ENCODE measurements around the gene SEMA4G.
A peak's percentile ranks its signal among the peaks of the same experiment; 100 is the strongest.

The SEMA4G gene, protein sequence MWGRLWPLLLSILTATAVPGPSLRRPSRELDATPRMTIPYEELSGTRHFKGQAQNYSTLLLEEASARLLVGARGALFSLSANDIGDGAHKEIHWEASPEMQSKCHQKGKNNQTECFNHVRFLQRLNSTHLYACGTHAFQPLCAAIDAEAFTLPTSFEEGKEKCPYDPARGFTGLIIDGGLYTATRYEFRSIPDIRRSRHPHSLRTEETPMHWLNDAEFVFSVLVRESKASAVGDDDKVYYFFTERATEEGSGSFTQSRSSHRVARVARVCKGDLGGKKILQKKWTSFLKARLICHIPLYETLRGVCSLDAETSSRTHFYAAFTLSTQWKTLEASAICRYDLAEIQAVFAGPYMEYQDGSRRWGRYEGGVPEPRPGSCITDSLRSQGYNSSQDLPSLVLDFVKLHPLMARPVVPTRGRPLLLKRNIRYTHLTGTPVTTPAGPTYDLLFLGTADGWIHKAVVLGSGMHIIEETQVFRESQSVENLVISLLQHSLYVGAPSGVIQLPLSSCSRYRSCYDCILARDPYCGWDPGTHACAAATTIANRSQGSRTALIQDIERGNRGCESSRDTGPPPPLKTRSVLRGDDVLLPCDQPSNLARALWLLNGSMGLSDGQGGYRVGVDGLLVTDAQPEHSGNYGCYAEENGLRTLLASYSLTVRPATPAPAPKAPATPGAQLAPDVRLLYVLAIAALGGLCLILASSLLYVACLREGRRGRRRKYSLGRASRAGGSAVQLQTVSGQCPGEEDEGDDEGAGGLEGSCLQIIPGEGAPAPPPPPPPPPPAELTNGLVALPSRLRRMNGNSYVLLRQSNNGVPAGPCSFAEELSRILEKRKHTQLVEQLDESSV

DNA sequence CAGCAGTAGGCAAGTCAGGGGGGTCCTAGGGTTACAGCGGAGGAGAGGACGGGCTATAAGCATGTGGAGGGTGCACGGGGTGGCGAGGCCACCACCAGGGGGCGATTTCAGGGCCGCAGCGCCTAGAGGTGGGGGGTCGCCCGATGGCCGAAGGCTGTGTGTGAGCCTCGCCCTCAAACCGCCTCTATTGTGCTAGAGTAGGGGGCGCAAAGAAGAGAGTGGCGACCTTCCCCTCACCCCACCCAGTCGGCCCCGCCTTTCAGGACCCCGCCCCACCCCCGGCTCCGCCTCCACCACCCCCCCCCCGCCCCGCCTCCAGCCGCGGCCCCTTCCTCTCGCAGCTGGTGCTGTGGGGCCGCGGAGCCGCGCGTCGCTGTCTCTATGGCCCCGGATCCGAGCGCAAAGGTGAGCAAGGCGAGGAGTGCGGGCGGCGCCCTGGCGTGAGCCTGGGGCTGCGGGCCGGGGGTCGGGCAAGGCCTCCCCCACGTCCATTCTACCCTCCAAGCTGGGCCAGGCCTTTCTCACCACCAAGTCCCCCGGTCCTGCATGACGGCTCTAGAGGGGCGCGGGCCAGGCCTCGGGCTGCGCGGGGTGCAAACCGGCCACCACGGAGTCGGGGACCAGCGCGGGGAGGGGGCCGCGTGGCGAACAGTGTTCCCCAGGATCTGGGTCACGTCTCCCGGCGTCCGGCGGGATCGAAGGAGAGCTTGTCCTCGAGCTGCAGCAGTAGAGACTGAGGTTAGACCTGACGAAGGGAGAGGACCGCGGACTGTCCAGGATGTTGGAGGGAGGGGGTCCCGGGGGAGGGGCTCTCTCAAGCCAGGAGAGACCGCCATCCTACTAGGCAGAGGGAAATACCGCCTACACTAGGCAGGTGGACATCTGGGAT, at the start of gene SEMA4G:
TSS of gene SEMA4G (plus strand) at position 318 of the 889 bp plus-strand sequence. CDS start 3,409 bp downstream, outside the sequence.
- peak; percentile 66 for DNase-seq
- Mint-ChIP-seq H3K27ac (peak within 1 kb of the TSS; percentile 47), H3K4me3 (peak within 1 kb of the TSS; percentile 59), H3K36me3 (ENCODE audit: low read depth) (peaks cover 15% of the 10 kb centered on the region), H3K4me1 (ENCODE audit: low read depth) (peaks cover 21% of the 10 kb centered on the region), H3K27me3 (no peaks in the 10 kb centered on the region), H3K9me3 (no peaks in the 10 kb centered on the region)

DNA sequence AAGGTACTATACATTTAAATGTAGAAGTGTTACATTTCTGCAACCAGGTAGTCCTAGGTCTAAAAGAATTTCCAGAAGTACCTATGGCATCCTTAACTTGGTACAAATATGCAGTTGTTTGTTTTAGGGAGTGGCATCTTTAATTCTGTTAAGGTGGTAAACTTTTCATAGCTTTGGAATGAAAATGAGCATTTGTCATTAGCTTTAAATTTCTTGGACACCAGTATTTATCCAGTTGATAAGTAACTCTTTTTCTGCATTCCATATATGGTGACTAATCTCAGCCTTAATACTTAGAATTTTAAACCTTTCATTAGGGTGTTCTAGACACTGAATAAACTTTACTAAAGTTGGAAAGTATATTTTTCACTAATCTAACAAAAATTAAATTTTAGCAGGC, 45.7 kb upstream of the SEMA4G start:
- Mint-ChIP-seq H3K4me3 (no peak overlapping the region), H3K27me3 (no peaks in the 10 kb centered on the region), H3K36me3 (ENCODE audit: low read depth) (peaks cover 91% of the 10 kb centered on the region), H3K27ac (no peak overlapping the region), H3K4me1 (ENCODE audit: low read depth) (peaks cover 11% of the 10 kb centered on the region), H3K9me3 (no peaks in the 10 kb centered on the region)
- no peak for DNase-seq

DNA sequence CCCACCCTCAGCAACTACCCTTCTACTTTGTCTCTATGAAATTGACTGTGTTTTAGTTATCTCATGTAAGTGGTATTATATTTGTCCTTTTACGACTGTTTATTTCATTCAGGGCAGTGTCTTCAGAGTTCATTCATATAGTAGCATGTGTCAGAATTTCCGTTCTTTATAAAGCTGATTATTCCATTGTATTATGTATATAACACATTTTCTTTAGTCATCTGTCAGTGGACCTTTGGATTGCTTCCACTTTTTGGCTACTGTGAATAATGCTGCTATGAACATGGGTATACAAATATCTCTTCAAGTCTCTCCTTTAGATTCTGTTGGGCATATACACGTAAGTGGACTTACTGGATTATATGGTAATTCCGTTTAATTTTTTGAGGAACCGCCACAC, 42.0 kb upstream of the SEMA4G start:
- Mint-ChIP-seq H3K4me3 (no peak overlapping the region), H3K36me3 (ENCODE audit: low read depth) (peaks cover 98% of the 10 kb centered on the region), H3K27me3 (no peaks in the 10 kb centered on the region), H3K27ac (peak overlapping the region; percentile 6), H3K9me3 (no peaks in the 10 kb centered on the region), H3K4me1 (ENCODE audit: low read depth) (peaks cover 11% of the 10 kb centered on the region)
- no peak for DNase-seq

DNA sequence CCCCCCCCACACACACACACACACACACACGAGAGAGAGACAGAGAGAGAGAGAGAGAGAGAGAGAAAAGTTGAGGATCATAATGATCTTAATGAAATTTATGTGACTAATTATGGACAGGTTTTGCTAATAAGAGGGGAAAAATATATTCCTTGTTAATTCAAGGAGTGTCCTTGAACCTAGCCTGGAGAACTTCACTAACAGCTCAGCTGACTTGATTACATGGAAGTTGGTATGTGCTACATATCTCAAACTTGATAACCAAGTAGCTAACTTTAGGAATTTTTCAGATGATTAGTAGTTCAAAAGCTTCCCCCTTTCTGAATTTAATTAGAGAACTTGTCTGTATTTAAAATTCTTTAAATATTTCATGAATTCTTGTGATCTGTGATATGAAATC, 41.3 kb upstream of the SEMA4G start:
- Mint-ChIP-seq H3K4me3 (no peak overlapping the region), H3K36me3 (ENCODE audit: low read depth) (peaks cover 98% of the 10 kb centered on the region), H3K27me3 (no peaks in the 10 kb centered on the region), H3K9me3 (no peaks in the 10 kb centered on the region), H3K4me1 (ENCODE audit: low read depth) (peaks cover 11% of the 10 kb centered on the region), H3K27ac (no peak overlapping the region)
- DNase-seq: no peak

DNA sequence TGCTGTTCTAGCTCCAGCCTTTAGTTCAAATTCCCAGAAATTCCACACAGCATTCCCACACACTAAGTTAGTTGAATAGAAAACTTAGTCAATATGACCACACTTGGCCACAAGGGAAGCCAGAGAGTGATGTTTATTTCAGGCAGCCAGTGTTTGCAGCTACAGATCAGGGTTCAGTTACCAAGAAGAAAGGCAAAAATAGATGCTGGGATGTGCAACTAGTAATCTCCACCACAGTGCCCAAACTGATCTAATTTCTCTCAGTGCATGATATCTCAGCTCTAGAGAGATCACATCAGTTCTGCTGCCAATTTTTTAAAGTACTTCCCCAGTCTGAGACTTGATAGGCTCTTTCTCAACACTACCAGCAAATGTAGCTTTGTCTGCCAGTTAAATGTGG, 38.9 kb upstream of the SEMA4G start:
- no peaks in the 10 kb centered on the region for H3K9me3 Mint-ChIP-seq
- no peak overlapping the region for H3K27ac Mint-ChIP-seq
- peaks cover 91% of the 10 kb centered on the region for H3K36me3 Mint-ChIP-seq (ENCODE audit: low read depth)
- H3K4me1 Mint-ChIP-seq (ENCODE audit: low read depth): peaks cover 6% of the 10 kb centered on the region
- H3K27me3 Mint-ChIP-seq: no peaks in the 10 kb centered on the region
- H3K4me3 Mint-ChIP-seq: no peak overlapping the region
- no peak for DNase-seq

DNA sequence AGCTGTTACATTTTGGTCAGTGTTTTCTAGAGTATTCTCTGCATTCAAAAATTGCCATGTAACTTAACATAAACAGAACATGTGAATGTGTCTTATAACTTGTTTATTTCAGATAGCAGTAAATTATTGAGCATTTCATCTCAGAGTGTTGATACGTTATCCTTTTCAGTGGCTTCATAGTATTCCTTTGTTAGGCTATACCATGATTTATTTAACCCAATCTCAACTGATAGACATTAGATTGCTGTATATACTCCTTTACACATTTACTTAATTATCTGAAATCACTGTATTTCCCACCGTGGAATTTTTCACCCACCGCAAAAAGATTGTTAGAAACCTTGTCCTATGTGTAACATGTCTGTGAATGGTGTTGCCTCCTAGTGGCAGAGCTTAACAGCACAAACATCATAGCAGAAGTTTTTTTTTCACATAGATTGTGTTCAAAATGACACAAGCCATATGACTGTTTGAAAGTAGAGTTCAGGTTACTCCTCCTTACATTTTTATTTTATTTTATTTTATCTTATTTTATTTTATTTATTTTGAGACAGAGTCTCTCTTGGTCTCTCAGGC, 35.1 kb upstream of the SEMA4G start:
- Mint-ChIP-seq H3K27me3 (no peaks in the 10 kb centered on the region), H3K9me3 (no peaks in the 10 kb centered on the region), H3K4me1 (ENCODE audit: low read depth) (no peaks in the 10 kb centered on the region), H3K36me3 (ENCODE audit: low read depth) (peaks cover 80% of the 10 kb centered on the region), H3K4me3 (no peak overlapping the region), H3K27ac (no peak overlapping the region)
- no peak for DNase-seq

DNA sequence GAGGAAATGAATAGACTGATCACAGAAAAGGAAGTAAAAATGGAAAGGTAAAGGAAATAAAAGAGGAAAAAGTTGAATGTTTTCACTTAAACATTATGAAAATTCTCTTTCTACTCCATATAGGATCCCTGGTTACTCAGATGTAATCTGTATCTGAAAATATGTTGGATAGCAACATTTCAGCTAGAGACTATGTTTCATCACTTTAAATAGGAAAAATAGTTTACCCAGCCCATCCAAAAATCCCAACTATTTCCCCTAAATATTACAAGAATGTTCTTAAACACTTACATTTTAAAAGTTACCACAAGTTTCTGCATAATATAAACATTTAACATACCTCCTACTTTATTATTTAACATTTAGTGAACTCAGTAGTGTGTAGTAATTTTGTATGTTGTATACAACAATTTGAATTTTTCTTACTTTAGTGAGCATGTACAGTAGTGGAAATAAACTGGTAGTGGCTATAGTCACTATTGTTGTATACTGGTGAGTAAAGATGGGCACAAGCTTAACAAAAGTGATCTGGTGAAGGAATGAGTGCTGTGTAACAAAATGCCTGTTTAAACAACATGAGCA, 29.4 kb upstream of the SEMA4G start:
- Mint-ChIP-seq H3K36me3 (ENCODE audit: low read depth) (peaks cover 86% of the 10 kb centered on the region), H3K27me3 (no peaks in the 10 kb centered on the region), H3K27ac (no peak overlapping the region), H3K4me1 (ENCODE audit: low read depth) (peaks cover 13% of the 10 kb centered on the region), H3K9me3 (no peaks in the 10 kb centered on the region), H3K4me3 (no peak overlapping the region)
- no peak for DNase-seq

DNA sequence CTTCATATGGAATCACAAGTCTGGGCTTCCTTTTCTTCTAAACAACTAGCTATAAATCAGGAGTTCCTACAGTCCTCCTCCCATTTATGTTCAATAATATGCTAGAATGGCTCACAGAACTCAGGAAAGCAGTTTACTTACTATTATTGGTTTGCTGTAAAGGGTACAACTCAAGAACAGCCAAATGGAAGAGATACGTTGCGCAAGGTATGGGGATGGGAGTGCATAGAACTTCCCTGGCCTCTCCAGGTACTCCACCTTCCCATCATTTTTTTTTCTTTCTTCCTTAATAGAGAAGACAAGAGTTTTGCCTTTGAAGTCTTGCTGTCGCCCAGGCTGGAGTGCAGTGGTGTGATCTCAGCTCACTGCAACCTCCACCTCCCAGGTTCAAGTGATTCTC, 27.1 kb upstream of the SEMA4G start:
- Mint-ChIP-seq H3K36me3 (ENCODE audit: low read depth) (peaks cover 93% of the 10 kb centered on the region), H3K27ac (no peak overlapping the region), H3K27me3 (no peaks in the 10 kb centered on the region)

DNA sequence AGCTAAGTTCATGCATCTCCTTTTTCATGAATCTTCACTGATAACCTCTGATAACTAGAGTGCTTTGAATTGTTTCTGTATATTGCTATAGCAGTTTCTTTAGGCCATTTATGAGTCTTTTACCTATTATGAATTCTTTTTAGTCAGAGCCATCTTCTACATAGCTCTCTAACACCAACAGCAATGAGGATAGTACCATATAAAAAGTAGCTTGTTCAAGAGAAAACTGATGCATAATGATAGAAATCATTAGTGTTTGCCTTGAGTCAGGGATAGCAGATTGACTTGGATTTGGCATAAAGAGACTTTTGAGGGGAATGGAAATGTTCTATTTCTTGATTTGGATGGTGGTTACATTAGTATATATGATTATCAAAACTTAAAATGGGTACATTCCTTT, 25.8 kb upstream of the SEMA4G start:
- DNase-seq: no peak
- peak overlapping the region; percentile 87 for H3K27ac Mint-ChIP-seq
- peaks cover 91% of the 10 kb centered on the region for H3K36me3 Mint-ChIP-seq (ENCODE audit: low read depth)
- no peaks in the 10 kb centered on the region for H3K9me3 Mint-ChIP-seq
- H3K27me3 Mint-ChIP-seq: no peaks in the 10 kb centered on the region
- peaks cover 16% of the 10 kb centered on the region for H3K4me1 Mint-ChIP-seq (ENCODE audit: low read depth)
- H3K4me3 Mint-ChIP-seq: no peak overlapping the region

More for the DNA sequence above, 27.1 kb upstream of the SEMA4G start:
- no peak overlapping the region for H3K4me3 Mint-ChIP-seq
- DNase-seq: no peak
- peaks cover 16% of the 10 kb centered on the region for H3K4me1 Mint-ChIP-seq (ENCODE audit: low read depth)
- no peaks in the 10 kb centered on the region for H3K9me3 Mint-ChIP-seq

DNA sequence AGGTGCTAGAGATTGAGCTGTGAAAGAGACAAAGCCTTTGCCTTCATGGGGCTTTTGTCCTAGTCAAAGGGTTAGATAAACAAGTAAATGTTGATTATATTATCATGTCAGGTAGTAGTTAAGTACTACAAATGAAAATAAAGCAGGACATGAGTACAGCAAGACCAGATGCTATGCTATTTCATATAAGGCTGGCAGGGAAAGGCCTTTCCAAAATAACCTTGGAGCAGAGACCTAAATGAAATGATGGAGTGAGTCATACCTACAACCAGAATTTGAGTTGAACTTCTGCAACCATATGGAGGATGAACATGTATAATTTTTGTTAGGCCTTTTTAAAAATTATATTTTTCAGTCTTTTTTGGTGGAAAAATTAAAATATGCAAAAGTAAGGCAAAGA, 23.6 kb upstream of the SEMA4G start:
- DNase-seq: no peak
- Mint-ChIP-seq H3K4me1 (ENCODE audit: low read depth) (peaks cover 16% of the 10 kb centered on the region), H3K4me3 (no peak overlapping the region), H3K27ac (no peak overlapping the region), H3K36me3 (ENCODE audit: low read depth) (peaks cover 94% of the 10 kb centered on the region), H3K27me3 (no peaks in the 10 kb centered on the region), H3K9me3 (no peaks in the 10 kb centered on the region)

DNA sequence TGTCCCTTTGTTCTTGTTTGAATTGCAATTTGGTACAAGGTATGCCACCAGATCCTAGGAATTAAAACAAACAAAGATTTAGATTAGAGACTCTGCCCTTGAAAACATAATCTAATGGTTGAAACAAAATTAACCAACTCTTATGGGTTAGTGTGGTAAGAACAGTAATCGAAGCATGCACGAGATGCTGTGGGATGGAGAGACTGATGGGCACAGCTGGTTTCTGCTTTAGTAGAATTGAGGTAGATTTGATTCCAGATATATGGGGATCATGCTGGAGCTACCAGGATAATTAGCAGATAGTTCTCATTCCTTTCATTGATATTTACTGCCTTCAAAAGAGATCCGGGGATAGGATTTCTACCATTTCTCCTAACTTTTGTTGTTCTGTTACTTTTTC, 20.4 kb upstream of the SEMA4G start:
- Mint-ChIP-seq H3K27ac (no peak overlapping the region), H3K4me3 (no peak overlapping the region), H3K36me3 (ENCODE audit: low read depth) (peaks cover 82% of the 10 kb centered on the region), H3K9me3 (no peaks in the 10 kb centered on the region), H3K4me1 (ENCODE audit: low read depth) (peaks cover 5% of the 10 kb centered on the region), H3K27me3 (no peaks in the 10 kb centered on the region)
- DNase-seq: no peak

DNA sequence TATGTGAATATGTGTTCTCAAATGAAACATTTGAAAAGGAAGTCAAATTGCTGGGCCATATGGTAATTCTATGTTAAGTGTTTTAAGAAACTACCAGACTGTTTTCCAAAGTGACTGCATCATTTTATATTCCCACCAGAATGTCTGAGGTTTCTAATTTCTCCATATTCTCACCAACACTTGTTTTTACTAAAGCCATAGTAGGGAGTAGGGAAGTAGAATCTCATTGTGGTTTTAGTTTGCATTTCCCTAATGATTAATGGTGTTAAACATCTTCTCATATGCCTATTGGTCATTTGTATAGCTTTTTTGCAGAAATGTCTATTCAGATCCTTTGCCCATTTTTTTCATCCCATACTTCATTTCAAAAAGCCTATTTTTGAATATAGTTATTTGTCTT, 9.1 kb upstream of the SEMA4G start:
- no peak overlapping the region for H3K27ac Mint-ChIP-seq
- H3K4me3 Mint-ChIP-seq: no peak overlapping the region
- DNase-seq: no peak
- H3K4me1 Mint-ChIP-seq (ENCODE audit: low read depth): peaks cover 9% of the 10 kb centered on the region
- peaks cover 83% of the 10 kb centered on the region for H3K36me3 Mint-ChIP-seq (ENCODE audit: low read depth)
- H3K9me3 Mint-ChIP-seq: no peaks in the 10 kb centered on the region
- no peaks in the 10 kb centered on the region for H3K27me3 Mint-ChIP-seq

DNA sequence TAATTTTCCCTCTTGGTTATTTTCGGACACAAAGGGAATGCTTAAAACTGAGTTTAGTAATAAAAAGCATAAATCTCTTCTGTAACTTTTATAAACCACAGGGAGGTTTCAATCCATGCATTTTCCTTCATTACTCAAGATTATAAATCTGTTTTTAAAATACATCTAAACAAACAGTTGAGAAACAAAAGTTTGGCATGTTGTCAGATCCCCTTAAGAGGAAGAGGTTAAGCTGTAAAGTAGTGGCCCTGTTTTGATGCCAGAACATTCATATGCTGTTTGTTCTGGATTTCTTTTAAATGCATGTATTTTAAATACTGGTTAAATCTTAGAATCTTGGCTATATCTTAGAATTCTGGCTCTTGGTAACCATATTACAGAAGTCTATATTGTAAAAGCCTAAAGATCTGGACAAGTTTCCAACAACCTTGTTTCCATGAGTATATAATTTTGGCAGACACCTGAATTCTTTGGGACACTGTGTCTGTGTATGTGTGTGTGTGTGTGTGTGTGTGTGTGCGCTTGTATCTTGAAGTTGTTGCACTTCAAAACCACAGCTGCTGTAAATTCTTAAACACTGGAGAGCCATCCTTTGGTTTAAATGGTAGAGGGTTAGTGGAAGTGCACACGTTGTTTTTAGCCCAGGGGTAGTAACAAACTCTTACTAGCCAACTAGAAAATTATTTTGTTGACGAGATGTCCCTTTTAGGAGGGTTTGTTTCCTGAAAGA, 6.8 kb upstream of the SEMA4G start:
- no peak for DNase-seq
- no peaks in the 10 kb centered on the region for H3K9me3 Mint-ChIP-seq
- no peak overlapping the region for H3K4me3 Mint-ChIP-seq
- peaks cover 75% of the 10 kb centered on the region for H3K36me3 Mint-ChIP-seq (ENCODE audit: low read depth)
- no peaks in the 10 kb centered on the region for H3K27me3 Mint-ChIP-seq
- no peak overlapping the region for H3K27ac Mint-ChIP-seq
- no peaks in the 10 kb centered on the region for H3K4me1 Mint-ChIP-seq (ENCODE audit: low read depth)

Measured in activated T-cell treated with anti-CD3 and anti-CD28 coated beads, Interleukin-2, amount 50 U/mL, for 24 hours (primary cell).